Right kidney (tissue), 9 donors: Measurements from ENCODE around the gene MZT1.
"Not testable (repeated sequence)": the region's sequence is repeated elsewhere in the genome, so short reads cannot be mapped to it uniquely, and the experiment has no call there.

Source experiments
- DNase-seq: peaks from one replicate; pipeline ENCODE4 v3.0.0-alpha.2; 2016
- long read RNA-seq, 8 donors: transcript quantifications; one replicate each; lab custom pipeline, GENCODE V29; 2026

The MZT1 gene
- long read RNA-seq, donor 1, transcript MZT1-201 (3 exons, 2,299 nt): major isoform, 21 of 21 reads
- long read RNA-seq, donor 1, partial matches to known transcripts: 0 of 21 reads
- long read RNA-seq, donor 1, other reads (novel, unspliced or antisense): 0 of 21 reads
- long read RNA-seq, donor 2, transcript MZT1-201 (3 exons, 2,299 nt): major isoform, 14 of 14 reads
- long read RNA-seq, donor 2, partial matches to known transcripts: 0 of 14 reads
- long read RNA-seq, donor 2, other reads (novel, unspliced or antisense): 0 of 14 reads
- long read RNA-seq, donor 3, transcript MZT1-201 (3 exons, 2,299 nt): major isoform, 5 of 5 reads
- long read RNA-seq, donor 3, partial matches to known transcripts: 0 of 5 reads
- long read RNA-seq, donor 3, other reads (novel, unspliced or antisense): 0 of 5 reads
- long read RNA-seq, donor 4, transcript MZT1-201 (3 exons, 2,299 nt): major isoform, 17 of 17 reads
- long read RNA-seq, donor 4, partial matches to known transcripts: 0 of 17 reads
- long read RNA-seq, donor 4, other reads (novel, unspliced or antisense): 0 of 17 reads
- long read RNA-seq, donor 5, transcript MZT1-201 (3 exons, 2,299 nt): major isoform, 20 of 20 reads
- long read RNA-seq, donor 5, partial matches to known transcripts: 0 of 20 reads
- long read RNA-seq, donor 5, other reads (novel, unspliced or antisense): 0 of 20 reads
- long read RNA-seq, donor 6, transcript MZT1-201 (3 exons, 2,299 nt): major isoform, 26 of 26 reads
- long read RNA-seq, donor 6, partial matches to known transcripts: 0 of 26 reads
- long read RNA-seq, donor 6, other reads (novel, unspliced or antisense): 0 of 26 reads
- long read RNA-seq, donor 7, transcript MZT1-201 (3 exons, 2,299 nt): major isoform, 24 of 24 reads
- long read RNA-seq, donor 7, partial matches to known transcripts: 0 of 24 reads
- long read RNA-seq, donor 7, other reads (novel, unspliced or antisense): 0 of 24 reads
- long read RNA-seq, donor 8, transcript MZT1-201 (3 exons, 2,299 nt): major isoform, 22 of 22 reads
- long read RNA-seq, donor 8, partial matches to known transcripts: 0 of 22 reads
- long read RNA-seq, donor 8, other reads (novel, unspliced or antisense): 0 of 22 reads

- DNase-seq: peak; percentile 94
Observed at GRCh38 chr13:72727417-72728289, at the start of gene MZT1, which contains the start of gene BORA. Gene MZT1, minus strand, starts transcription at chr13:72727629. Its CDS starts 27 bp downstream, at chr13:72727602. Gene BORA, plus strand, starts transcription at chr13:72727923. Its CDS starts 1,018 bp downstream, at chr13:72728941.

GRCh38 chr13:72774019-72774418, 46.6 kb upstream of the MZT1 start:
- no peak for DNase-seq

- DNase-seq: no peak
Observed at GRCh38 chr13:72763411-72763810, 36.0 kb upstream of the MZT1 start.

- DNase-seq: no peak
Observed at GRCh38 chr13:72760189-72760588, 32.8 kb upstream of the MZT1 start.

GRCh38 chr13:72757792-72758535, 30.5 kb upstream of the MZT1 start:
- DNase-seq: no peak

GRCh38 chr13:72754111-72754510, 26.7 kb upstream of the MZT1 start:
- DNase-seq: no peak

- no peak for DNase-seq
Observed at GRCh38 chr13:72751220-72751619, 23.8 kb upstream of the MZT1 start.

GRCh38 chr13:72745260-72745659, 17.8 kb upstream of the MZT1 start:
- DNase-seq: no peak

- no peak for DNase-seq
Observed at GRCh38 chr13:72740015-72740414, 12.6 kb upstream of the MZT1 start.

GRCh38 chr13:72737033-72737432, 9.6 kb upstream of the MZT1 start:
- DNase-seq: no peak

GRCh38 chr13:72728290-72728605, 819 bp upstream of the MZT1 start:
- no peak for DNase-seq

- no peak for DNase-seq
Observed at GRCh38 chr13:72726726-72727416, 558 bp downstream of the MZT1 start.

GRCh38 chr13:72726185-72726584, 1.2 kb downstream of the MZT1 start:
- DNase-seq: not testable (repeated sequence)

- DNase-seq: no peak
Observed at GRCh38 chr13:72716776-72717175, 10.7 kb downstream of the MZT1 start.

- DNase-seq: no peak
Observed at GRCh38 chr13:72700509-72700908, 26.9 kb downstream of the MZT1 start.

- no peak for DNase-seq
Observed at GRCh38 chr13:72698164-72698563, 29.3 kb downstream of the MZT1 start.

GRCh38 chr13:72696579-72696978, 30.9 kb downstream of the MZT1 start:
- no peak for DNase-seq

- DNase-seq: no peak
Observed at GRCh38 chr13:72694314-72694713, 33.1 kb downstream of the MZT1 start.

- no peak for DNase-seq
Observed at GRCh38 chr13:72693832-72694231, 33.6 kb downstream of the MZT1 start.

GRCh38 chr13:72692884-72693514, 34.4 kb downstream of the MZT1 start:
- DNase-seq: no peak
